Heart left ventricle (tissue), 16 donors: ENCODE data around the gene UQCR11. TPM values are rescaled to one million over a fixed set of nuclear protein-coding genes. Genes with fewer than 3 reads are reported as not detected.
A peak's percentile ranks its signal among the peaks of the same experiment; 100 is the strongest.

Experiments
- ATAC-seq, 4 donors: fragments of 200-7000 bp; cut with Tn5 transposase; one replicate each; pipeline ENCODE4 v1.9.1; 2020 to 2022; ENCODE audit warnings: moderate library complexity in 4 of 4, mild to moderate bottlenecking in 3 of 4, moderate number of reproducible peaks in 1 of 4
- DNase-seq, 5 donors: peaks; one replicate each; pipeline ENCODE4 v3.0.0-alpha.2; 2020
- H3K27ac ChIP-seq, 12 donors: fragments of 200-600 bp; sonication (generic) in 4 of 12; one replicate each; pipeline versions ENCODE4 v1.5.0 to v1.8.0; 2016 to 2022; ENCODE audit warnings: mild to moderate bottlenecking in 2 of 12
- H3K27me3 ChIP-seq, 9 donors: fragments of 200-600 bp; sonication (generic) in 2 of 9; one replicate each; pipeline versions ENCODE4 v1.5.1 to v1.8.0; 2016 to 2022; ENCODE audit warnings: mild to moderate bottlenecking in 3 of 9
- H3K36me3 ChIP-seq, 9 donors: fragments of 200-600 bp; sonication (generic) in 2 of 9; one replicate each; pipeline versions ENCODE4 v1.5.0 to v1.8.0; 2018 to 2022; ENCODE audit warnings: mild to moderate bottlenecking in 2 of 9
- H3K4me1 ChIP-seq, 12 donors: fragments of 200-600 bp; sonication (generic) in 4 of 12; one replicate each; pipeline versions ENCODE4 v1.5.0 to v1.8.0; 2016 to 2022; ENCODE audit warnings: mild to moderate bottlenecking in 3 of 12
- H3K4me3 ChIP-seq, 12 donors: fragments of 200-600 bp; sonication (generic) in 4 of 12; one replicate each; pipeline versions ENCODE4 v1.5.0 to v1.8.0; 2017 to 2022; ENCODE audit warnings: mild to moderate bottlenecking in 9 of 12, moderate library complexity in 4 of 12
- H3K9me3 ChIP-seq, 12 donors: fragments of 200-600 bp; sonication (generic) in 4 of 12; one replicate each; pipeline versions ENCODE4 v1.5.0 to v1.8.0; 2016 to 2022; ENCODE audit warnings: mild to moderate bottlenecking in 1 of 12
- POLR2A ChIP-seq, 2 donors: fragments of 450-650 bp; IDR thresholded peaks; one replicate each; pipeline ENCODE4 v1.6.1; 2017; ENCODE audit warnings: antibody characterized with exemption in 2 of 2, mild to moderate bottlenecking in 2 of 2, moderate library complexity in 2 of 2
- WGBS, 4 donors: extraction: QIAGEN DNeasy Blood & Tissue Kit in 2 of 4; methylation state at CpG; one replicate each; pipeline versions ENCODE4 v1.1.5 to v1.1.7; 2013 to 2018; 5-methylcytosine and 5-hydroxymethylcytosine counted together
- intact Hi-C, 10 donors: fragments of 100-400 bp; cut with DNase I; formaldehyde crosslinking; loops; one replicate each; pipeline versions ENCODE4 v1.11.1 to v1.14.2; 2022
- polyA plus RNA-seq, 2 donors: library from polyadenylated mRNA; stranded (reverse); fragments of 200-250 nt; gene quantifications; one replicate each; pipeline ENCODE4 v1.2.3, GENCODE V29; 2013
- total RNA-seq, 9 donors: library from RNA; depleted of rRNA in 2 of 9; stranded (reverse); fragments of >200 nt in 2 of 9; fragmentation: NEBNext Ultra II Directional in 3 of 9; extraction: Animal tissue kit (Norgen Biotek cat#: 25700) in 3 of 9; gene quantifications; one replicate each; pipeline versions ENCODE4 v1.1.0 to v1.2.4, GENCODE V29; 2016 to 2023
- TF ChIP-seq, protein P1 (sequence below), 12 donors: fragments of 200-600 bp; sonication (generic) in 4 of 12; IDR thresholded peaks; one replicate each; pipeline versions ENCODE4 v1.5.0 to v1.8.0; 2018 to 2022; ENCODE audit warnings: antibody characterized with exemption in 12 of 12, mild to moderate bottlenecking in 5 of 12
- donor health status: ischemic (EF 13 %, LVEDD 7.1; RV severe dilation, severe dysfunction).
- donor health status: healthy with polysubstance abuse.
- donor health status: DM: no; HTN: yes; CAD: no.
- donor health status: DM: no; HTN: no; CAD: no.
- donor health status: ischemic (EF 25% LVEDD 6.9; RV normal size, moderate dysfunction).
- donor health status: ischemic (EF 25% LVEDD 5.7; RV mildly dilated, moderate dysfunction).
- donor health status: healthy.
- donor health status: DM: yes; HTN: yes; CAD: no.
- donor health status: ischemic (EF 35%, LVEDD 5.7; RV mildly dilated, moderate dysfunction).
- donor health status: nonischemic (EF 11% LVEDD 7.7; RV severe dilation, severe dysfunction).
- donor health status: DM: yes; HTN: yes; CAD: no.
- donor health status: PGD.
- donor health status: ischemic (EF 29% LVEDD 5.4; RV normal size, mild dysfunction).
- donor health status: nonischemic (EF 23%, LVEDD 6.1; RV moderate dilation, normal function).

Gene UQCR11
- total and polyA plus RNA-seq, 11 donors = 170 to 982 (median 671) TPM

DNA sequence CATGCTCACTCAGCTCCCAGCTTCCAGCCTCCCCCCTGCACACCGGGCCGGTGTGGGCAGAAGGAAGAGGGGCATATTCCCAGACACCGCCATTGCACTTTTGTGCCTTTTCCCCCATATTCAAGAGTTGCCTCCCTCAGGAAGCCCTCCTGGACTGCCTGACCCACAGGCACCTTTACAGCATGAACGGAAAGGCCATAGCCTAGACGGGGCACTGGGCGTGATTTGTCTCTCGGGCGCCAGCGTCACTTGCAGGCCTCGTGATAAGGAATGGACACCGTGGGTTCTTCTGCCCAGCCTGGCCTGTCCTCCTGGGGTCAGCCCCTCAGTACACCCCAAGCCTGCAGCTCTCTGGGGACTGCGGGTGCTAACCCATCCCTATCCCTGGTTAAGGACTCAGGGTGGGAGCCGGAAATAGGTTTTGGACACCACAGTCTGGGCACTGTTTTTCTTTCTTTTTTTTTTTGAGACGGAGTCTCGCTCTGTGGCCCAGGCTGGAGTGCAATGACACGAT lies 933 bp upstream of the UQCR11 start:
- Histone ChIP-seq H3K4me1 (peaks cover 0 to 45% (median 28%) of the 10 kb centered on the region in 12 donors), H3K9me3 (no peaks in the 10 kb centered on the region), H3K27me3 (no peaks in the 10 kb centered on the region), H3K27ac (peak overlapping the region; percentile 25 to 97 (median 94)), H3K4me3 (peak overlapping the region; percentile 12 to 100 (median 90)), H3K36me3 (peaks cover 0 to 23% (median 8%) of the 10 kb centered on the region in 9 donors)
- DNase-seq = peak in 2 of 5 donors; percentile 48 to 64
- WGBS, 4 donors = 11 to 15% (median 12%) methylated on average over 16 of the region's 16 CpGs
- ATAC-seq = peak in 1 of 4 donors; percentile 1
- TF ChIP-seq, protein P1, sequence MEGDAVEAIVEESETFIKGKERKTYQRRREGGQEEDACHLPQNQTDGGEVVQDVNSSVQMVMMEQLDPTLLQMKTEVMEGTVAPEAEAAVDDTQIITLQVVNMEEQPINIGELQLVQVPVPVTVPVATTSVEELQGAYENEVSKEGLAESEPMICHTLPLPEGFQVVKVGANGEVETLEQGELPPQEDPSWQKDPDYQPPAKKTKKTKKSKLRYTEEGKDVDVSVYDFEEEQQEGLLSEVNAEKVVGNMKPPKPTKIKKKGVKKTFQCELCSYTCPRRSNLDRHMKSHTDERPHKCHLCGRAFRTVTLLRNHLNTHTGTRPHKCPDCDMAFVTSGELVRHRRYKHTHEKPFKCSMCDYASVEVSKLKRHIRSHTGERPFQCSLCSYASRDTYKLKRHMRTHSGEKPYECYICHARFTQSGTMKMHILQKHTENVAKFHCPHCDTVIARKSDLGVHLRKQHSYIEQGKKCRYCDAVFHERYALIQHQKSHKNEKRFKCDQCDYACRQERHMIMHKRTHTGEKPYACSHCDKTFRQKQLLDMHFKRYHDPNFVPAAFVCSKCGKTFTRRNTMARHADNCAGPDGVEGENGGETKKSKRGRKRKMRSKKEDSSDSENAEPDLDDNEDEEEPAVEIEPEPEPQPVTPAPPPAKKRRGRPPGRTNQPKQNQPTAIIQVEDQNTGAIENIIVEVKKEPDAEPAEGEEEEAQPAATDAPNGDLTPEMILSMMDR (IDR thresholded peaks at IDR 0.05) = peak in 1 of 12 donors; percentile 3
- no peak for TF ChIP-seq POLR2A (IDR thresholded peaks at IDR 0.05)
- intact Hi-C loops = loop anchor here in 8 of 10 donors (2.0 to 5.0 kb wide), 4 partner anchors 45 to 161 kb away; partner anchors contain the start of gene TCF3 (in 5 of the 8)

DNA sequence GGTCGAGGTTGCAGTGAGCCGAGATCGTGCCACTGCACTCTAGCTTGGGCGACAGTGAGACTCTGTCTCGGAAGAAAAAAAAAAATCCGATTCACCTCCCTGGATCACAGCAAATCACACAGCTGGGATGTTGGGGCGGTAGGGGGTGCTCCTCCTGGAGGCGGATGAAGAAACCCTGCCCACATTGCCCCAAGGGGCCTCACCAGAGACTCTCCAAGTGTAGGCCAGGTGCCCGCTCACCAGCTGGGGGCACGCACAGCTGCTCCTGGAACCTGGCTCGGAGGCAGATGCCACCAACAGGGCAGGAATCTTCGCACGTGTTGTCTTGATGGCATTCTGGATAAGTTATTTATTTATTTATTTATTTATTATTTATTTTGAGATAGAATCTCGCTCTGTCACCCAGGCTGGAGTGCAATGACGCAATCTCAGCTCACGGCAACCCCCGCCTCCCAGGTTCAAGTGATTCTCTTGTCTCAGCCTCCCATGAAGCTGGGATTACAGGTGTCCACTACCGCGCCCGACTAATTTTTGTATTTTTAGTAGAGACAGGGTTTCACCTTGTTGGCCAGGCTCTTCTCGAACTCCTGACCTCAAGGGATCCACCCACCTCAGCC lies 3.1 kb downstream of the UQCR11 start:
- Histone ChIP-seq H3K27ac (no peak overlapping the region), H3K27me3 (no peaks in the 10 kb centered on the region), H3K4me3 (no peak overlapping the region), H3K9me3 (no peaks in the 10 kb centered on the region), H3K36me3 (peaks cover 2 to 50% (median 26%) of the 10 kb centered on the region in 9 donors), H3K4me1 (peaks cover 0 to 44% (median 28%) of the 10 kb centered on the region in 12 donors)
- DNase-seq (no peak), ATAC-seq (no peak)
- WGBS, 4 donors = 90 to 94% (median 93%) methylated on average over 21 of the region's 21 CpGs
- TF ChIP-seq, protein P1 (IDR thresholded peaks at IDR 0.05) = no peak
- no peak for TF ChIP-seq POLR2A (IDR thresholded peaks at IDR 0.05)
- intact Hi-C loops = no loop called here

- peaks cover 0 to 44% (median 28%) of the 10 kb centered on the region in 12 donors for H3K4me1 ChIP-seq
- H3K4me3 ChIP-seq = no peak overlapping the region
- TF ChIP-seq POLR2A (IDR thresholded peaks at IDR 0.05) = no peak
- TF ChIP-seq, protein P1 (IDR thresholded peaks at IDR 0.05) = no peak
- no peak overlapping the region for H3K27ac ChIP-seq
- no peaks in the 10 kb centered on the region for H3K9me3 ChIP-seq
- no peaks in the 10 kb centered on the region for H3K27me3 ChIP-seq
- no peak for ATAC-seq
- no peak for DNase-seq
- intact Hi-C loops = no loop called here
- 88 to 95% (median 93%) methylated on average over 11 to 14 of the region's 14 CpGs for WGBS, 4 donors
- H3K36me3 ChIP-seq = peaks cover 2 to 56% (median 31%) of the 10 kb centered on the region in 9 donors
Measured at GRCh38 chr19:1601613-1602064, 3.6 kb downstream of the UQCR11 start.

- Histone ChIP-seq H3K9me3 (no peaks in the 10 kb centered on the region), H3K4me1 (peaks cover 0 to 30% (median 18%) of the 10 kb centered on the region in 12 donors), H3K27me3 (no peaks in the 10 kb centered on the region), H3K27ac (no peak overlapping the region), H3K4me3 (no peak overlapping the region), H3K36me3 (peaks cover 2 to 76% (median 51%) of the 10 kb centered on the region in 9 donors)
- whole genome bisulfite sequencing, 4 donors = 92 to 95% (median 95%) methylated on average over 12 to 15 of the region's 15 CpGs
- no peak for DNase-seq
- TF ChIP-seq POLR2A (IDR thresholded peaks at IDR 0.05) = no peak
- TF ChIP-seq, protein P1 (IDR thresholded peaks at IDR 0.05) = no peak
- intact Hi-C loops = no loop called here
- peak in 1 of 4 donors; percentile 10 for ATAC-seq
Measured at GRCh38 chr19:1599460-1599846, 5.8 kb downstream of the UQCR11 start.
